ENCODE results near the gene TMEM259. TPM values are rescaled to one million over a fixed set of nuclear protein-coding genes. Genes with fewer than 3 reads are reported as not detected.

TMEM259 gene
- total RNA-seq, 1 donor from 2014 or later: 31.7 TPM

DNA sequence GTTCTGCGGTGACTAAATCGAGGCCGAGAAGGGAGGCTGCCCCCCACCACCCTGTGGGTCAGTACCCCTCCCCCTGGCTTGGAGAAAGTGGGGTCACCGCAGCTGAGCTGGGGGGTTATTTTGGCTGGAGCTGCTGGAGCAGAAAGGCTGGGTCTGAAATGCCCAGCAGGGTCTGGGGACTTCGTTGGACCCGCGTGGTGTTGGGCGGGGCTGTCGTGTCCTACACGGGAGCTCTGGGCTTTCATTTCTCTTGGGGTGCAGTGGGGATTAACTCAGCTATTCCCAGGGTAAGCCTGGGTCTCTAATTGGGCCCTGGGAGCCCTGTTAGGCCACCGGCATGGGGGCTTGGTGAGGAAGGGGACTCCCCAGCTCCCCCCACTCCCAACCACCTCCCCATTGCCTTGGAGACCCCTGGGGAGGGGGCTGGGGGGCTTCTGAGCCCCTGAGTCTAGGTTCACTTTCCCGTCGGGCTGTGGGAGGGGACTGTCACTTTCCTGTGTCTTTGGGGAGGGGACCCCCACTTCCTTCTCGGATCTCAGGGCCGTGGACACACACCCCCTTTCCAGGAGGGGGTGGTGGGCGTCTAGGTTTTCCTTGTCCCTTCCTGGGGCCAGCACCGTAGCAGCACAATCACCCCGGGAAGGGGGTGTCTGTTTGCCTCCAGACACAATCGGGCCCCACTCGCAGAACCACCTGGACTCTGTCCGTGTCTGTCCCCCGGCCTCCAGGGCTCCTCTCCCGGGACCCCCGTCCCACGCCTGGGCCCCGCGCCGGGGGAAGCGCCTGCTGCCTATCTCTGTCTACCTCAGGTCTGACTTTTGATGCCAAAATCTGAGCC is 47.0 kb downstream of the TMEM259 start:
- H3K4me2 ChIP-seq: no peak overlapping the region
- H3K27me3 Mint-ChIP-seq (ENCODE audit: insufficient read depth, low read depth): peaks cover 7% of the 10 kb centered on the region
- H3K4me1 ChIP-seq: no peaks in the 10 kb centered on the region
- no peak overlapping the region for H3K9ac ChIP-seq
- H3F3A ChIP-seq (ENCODE audit: low read depth): peaks cover 19% of the 10 kb centered on the region
- no peaks in the 10 kb centered on the region for H3K79me2 ChIP-seq (ENCODE audit: low read depth)
- DNase-seq (ENCODE audit: low spot score): no peak
- no peaks in the 10 kb centered on the region for H3K27me3 ChIP-seq
- H3K36me3 ChIP-seq: peaks cover 21% of the 10 kb centered on the region
- H3K9me3 ChIP-seq (ENCODE audit: low read depth): peaks cover 5% of the 10 kb centered on the region
- H3K27ac ChIP-seq: peak overlapping the region; percentile 41
- no peak overlapping the region for H2AFZ ChIP-seq (replicated peaks)
- H3K9me3 Mint-ChIP-seq: peaks cover 6% of the 10 kb centered on the region
- H3K36me3 Mint-ChIP-seq: peaks cover 17% of the 10 kb centered on the region
- H3K27ac Mint-ChIP-seq: no peak overlapping the region
- peaks cover 4% of the 10 kb centered on the region for H3K4me1 Mint-ChIP-seq
- no peak overlapping the region for H3K4me3 ChIP-seq
- no peak overlapping the region for H3K4me3 Mint-ChIP-seq
- TF ChIP-seq, protein P1, sequence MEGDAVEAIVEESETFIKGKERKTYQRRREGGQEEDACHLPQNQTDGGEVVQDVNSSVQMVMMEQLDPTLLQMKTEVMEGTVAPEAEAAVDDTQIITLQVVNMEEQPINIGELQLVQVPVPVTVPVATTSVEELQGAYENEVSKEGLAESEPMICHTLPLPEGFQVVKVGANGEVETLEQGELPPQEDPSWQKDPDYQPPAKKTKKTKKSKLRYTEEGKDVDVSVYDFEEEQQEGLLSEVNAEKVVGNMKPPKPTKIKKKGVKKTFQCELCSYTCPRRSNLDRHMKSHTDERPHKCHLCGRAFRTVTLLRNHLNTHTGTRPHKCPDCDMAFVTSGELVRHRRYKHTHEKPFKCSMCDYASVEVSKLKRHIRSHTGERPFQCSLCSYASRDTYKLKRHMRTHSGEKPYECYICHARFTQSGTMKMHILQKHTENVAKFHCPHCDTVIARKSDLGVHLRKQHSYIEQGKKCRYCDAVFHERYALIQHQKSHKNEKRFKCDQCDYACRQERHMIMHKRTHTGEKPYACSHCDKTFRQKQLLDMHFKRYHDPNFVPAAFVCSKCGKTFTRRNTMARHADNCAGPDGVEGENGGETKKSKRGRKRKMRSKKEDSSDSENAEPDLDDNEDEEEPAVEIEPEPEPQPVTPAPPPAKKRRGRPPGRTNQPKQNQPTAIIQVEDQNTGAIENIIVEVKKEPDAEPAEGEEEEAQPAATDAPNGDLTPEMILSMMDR (IDR thresholded peaks at IDR 0.05): no peak
- TF ChIP-seq EZH2 (IDR thresholded peaks at IDR 0.05) (no peak), EZH2phosphoT487 (IDR thresholded peaks at IDR 0.05) (no peak)
- H4K20me1 ChIP-seq (ENCODE audit: low read depth): peaks cover 6% of the 10 kb centered on the region

DNA sequence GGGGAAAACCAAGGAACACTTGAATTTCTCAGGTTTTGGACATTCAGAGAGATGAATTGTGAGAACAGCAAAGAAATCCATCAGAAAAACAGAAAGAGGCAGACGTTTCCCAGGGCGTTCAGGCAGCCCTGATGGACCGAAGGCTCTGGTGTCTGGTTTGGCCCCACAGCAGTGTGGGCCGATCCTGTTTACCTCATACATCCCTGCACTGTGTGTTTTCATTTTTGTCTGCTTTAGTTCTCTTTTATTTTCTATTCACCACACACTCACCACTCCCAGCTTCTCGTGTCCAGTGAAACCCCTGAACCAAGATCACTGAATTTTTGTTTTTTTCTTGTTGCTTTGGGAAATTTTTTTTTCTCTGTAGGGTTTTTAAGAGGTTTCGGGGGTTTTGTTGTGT is 48.6 kb downstream of the TMEM259 start:
- DNase-seq (ENCODE audit: low spot score): no peak
- no peak overlapping the region for H3K4me2 ChIP-seq
- no peaks in the 10 kb centered on the region for H3K4me1 ChIP-seq
- no peak overlapping the region for H3K4me3 Mint-ChIP-seq
- peak overlapping the region; percentile 57 for H3K27ac Mint-ChIP-seq
- H2AFZ ChIP-seq (replicated peaks): no peak overlapping the region
- no peak overlapping the region for H3K27ac ChIP-seq
- H3K27me3 ChIP-seq: no peaks in the 10 kb centered on the region
- H3K36me3 ChIP-seq: peaks cover 29% of the 10 kb centered on the region
- H3F3A ChIP-seq (ENCODE audit: low read depth): peaks cover 17% of the 10 kb centered on the region
- H3K36me3 Mint-ChIP-seq: peaks cover 26% of the 10 kb centered on the region
- no peak overlapping the region for H3K9ac ChIP-seq
- peaks cover 4% of the 10 kb centered on the region for H3K4me1 Mint-ChIP-seq
- H3K9me3 Mint-ChIP-seq: peaks cover 6% of the 10 kb centered on the region
- H3K9me3 ChIP-seq (ENCODE audit: low read depth): peaks cover 5% of the 10 kb centered on the region
- TF ChIP-seq EZH2phosphoT487 (IDR thresholded peaks at IDR 0.05) (no peak), EZH2 (IDR thresholded peaks at IDR 0.05) (no peak)
- TF ChIP-seq, protein P1 (IDR thresholded peaks at IDR 0.05): no peak
- peaks cover 8% of the 10 kb centered on the region for H3K27me3 Mint-ChIP-seq (ENCODE audit: insufficient read depth, low read depth)
- peaks cover 6% of the 10 kb centered on the region for H4K20me1 ChIP-seq (ENCODE audit: low read depth)
- no peaks in the 10 kb centered on the region for H3K79me2 ChIP-seq (ENCODE audit: low read depth)
- no peak overlapping the region for H3K4me3 ChIP-seq

DNA sequence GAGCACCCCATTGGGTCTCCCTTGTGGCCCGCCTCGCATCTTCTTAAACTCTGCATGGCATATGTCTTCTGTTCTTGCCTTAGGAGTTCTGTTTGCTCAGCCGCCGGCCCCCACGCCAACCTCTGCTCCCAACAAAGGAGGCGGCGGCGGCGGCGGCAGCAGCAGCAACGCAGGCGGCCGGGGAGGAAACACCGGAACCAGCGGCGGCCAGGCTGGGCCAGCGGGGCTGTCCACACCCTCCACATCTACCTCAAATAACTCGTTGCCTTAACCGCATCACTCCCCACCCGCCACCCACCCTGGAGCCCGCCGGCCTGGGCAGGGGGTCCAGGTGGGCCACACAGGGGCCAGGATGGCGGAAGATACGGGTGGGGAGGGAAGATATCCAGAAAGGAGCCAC is 49.1 kb downstream of the TMEM259 start:
- no peak overlapping the region for H3K4me3 ChIP-seq
- H3K36me3 ChIP-seq: peaks cover 29% of the 10 kb centered on the region
- no peak overlapping the region for H2AFZ ChIP-seq (replicated peaks)
- no peaks in the 10 kb centered on the region for H3K27me3 ChIP-seq
- H3K4me2 ChIP-seq: no peak overlapping the region
- DNase-seq (ENCODE audit: low spot score): no peak
- Mint-ChIP-seq H3K36me3 (peaks cover 29% of the 10 kb centered on the region), H3K27me3 (ENCODE audit: insufficient read depth, low read depth) (peaks cover 8% of the 10 kb centered on the region), H3K4me1 (peaks cover 4% of the 10 kb centered on the region), H3K9me3 (peaks cover 6% of the 10 kb centered on the region), H3K4me3 (no peak overlapping the region), H3K27ac (no peak overlapping the region)
- TF ChIP-seq EZH2 (IDR thresholded peaks at IDR 0.05) (no peak), EZH2phosphoT487 (IDR thresholded peaks at IDR 0.05) (no peak)
- TF ChIP-seq, protein P1 (IDR thresholded peaks at IDR 0.05): no peak
- H4K20me1 ChIP-seq (ENCODE audit: low read depth): peaks cover 6% of the 10 kb centered on the region
- H3K9me3 ChIP-seq (ENCODE audit: low read depth): peaks cover 5% of the 10 kb centered on the region
- no peaks in the 10 kb centered on the region for H3K79me2 ChIP-seq (ENCODE audit: low read depth)
- peaks cover 17% of the 10 kb centered on the region for H3F3A ChIP-seq (ENCODE audit: low read depth)
- H3K27ac ChIP-seq: no peak overlapping the region
- no peaks in the 10 kb centered on the region for H3K4me1 ChIP-seq
- H3K9ac ChIP-seq: no peak overlapping the region

Measured in neural progenitor cell (in vitro differentiated cells).